Esophagus squamous epithelium (tissue), 5 donors: ENCODE measurements around the gene LY6G6F. TPM values are rescaled to one million over a fixed set of nuclear protein-coding genes. Genes with fewer than 3 reads are reported as not detected.

ENCODE experiments used
- DNase-seq: peaks from one replicate; lab custom pipeline; 2025; lab: John Stamatoyannopoulos, UW
- H3K27ac ChIP-seq, 4 donors: fragments of 200-600 bp; sonication (generic); one replicate each; pipeline ENCODE4 v1.5.1; 2016 to 2019; ENCODE audit warnings: mild to moderate bottlenecking in 1 of 4
- H3K27me3 ChIP-seq, 4 donors: fragments of 200-600 bp; sonication (generic); 1 replicate in 3 of 4; 2 replicates in 1 of 4; pipeline versions ENCODE4 v1.5.1 to v1.6.0; 2017 to 2021; ENCODE audit warnings: antibody characterized with exemption in 1 of 4
- H3K36me3 ChIP-seq, 3 donors: fragments of 200-600 bp; sonication (generic); one replicate each; pipeline ENCODE4 v1.5.1; 2016 to 2019
- H3K4me1 ChIP-seq, 3 donors: fragments of 200-600 bp; sonication (generic); one replicate each; pipeline ENCODE4 v1.5.1; 2017 to 2019
- H3K4me3 ChIP-seq, 4 donors: fragments of 200-600 bp; sonication (generic); 1 replicate in 3 of 4; 2 replicates in 1 of 4; pipeline ENCODE4 v1.5.1; 2016 to 2019; ENCODE audit warnings: mild to moderate bottlenecking in 2 of 4, moderate library complexity in 1 of 4
- H3K9me3 ChIP-seq, 3 donors: fragments of 200-600 bp; sonication (generic); one replicate each; pipeline ENCODE4 v1.5.1; 2016 to 2019
- POLR2A ChIP-seq, 4 donors: fragments of 450-650 bp; IDR thresholded peaks; one replicate each; pipeline ENCODE4 v1.6.1; 2017; ENCODE audit warnings: antibody characterized with exemption in 4 of 4, mild to moderate bottlenecking in 4 of 4, moderate library complexity in 3 of 4
- WGBS, 2 donors: methylation state at CpG; one replicate each; pipeline ENCODE4 v1.1.5; 2018; 5-methylcytosine and 5-hydroxymethylcytosine counted together
- intact Hi-C: fragments of 100-400 bp; cut with DNase I; formaldehyde crosslinking; loops from one replicate; pipeline ENCODE4 v1.15.0; 2022
- total RNA-seq, 4 donors: library from RNA; depleted of rRNA; stranded (reverse); fragments of >200 nt; gene quantifications; one replicate each; pipeline ENCODE4 v1.1.0, GENCODE V29; 2016
- TF ChIP-seq, protein P1 (sequence below), 6 experiments: fragments of 450-650 bp in 4 of 6; fragments of 200-600 bp in 2 of 6; sonication (generic) in 2 of 6; IDR thresholded peaks; one replicate each; pipeline ENCODE4 v1.5.1; 2016 to 2019; ENCODE audit warnings: antibody characterized with exemption in 6 of 6, mild to moderate bottlenecking in 4 of 6, moderate library complexity in 4 of 6
- donor health status: DM: yes; HTN: yes; CAD: no.

Gene LY6G6F, protein sequence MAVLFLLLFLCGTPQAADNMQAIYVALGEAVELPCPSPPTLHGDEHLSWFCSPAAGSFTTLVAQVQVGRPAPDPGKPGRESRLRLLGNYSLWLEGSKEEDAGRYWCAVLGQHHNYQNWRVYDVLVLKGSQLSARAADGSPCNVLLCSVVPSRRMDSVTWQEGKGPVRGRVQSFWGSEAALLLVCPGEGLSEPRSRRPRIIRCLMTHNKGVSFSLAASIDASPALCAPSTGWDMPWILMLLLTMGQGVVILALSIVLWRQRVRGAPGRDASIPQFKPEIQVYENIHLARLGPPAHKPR
- total RNA-seq = not detected

DNA sequence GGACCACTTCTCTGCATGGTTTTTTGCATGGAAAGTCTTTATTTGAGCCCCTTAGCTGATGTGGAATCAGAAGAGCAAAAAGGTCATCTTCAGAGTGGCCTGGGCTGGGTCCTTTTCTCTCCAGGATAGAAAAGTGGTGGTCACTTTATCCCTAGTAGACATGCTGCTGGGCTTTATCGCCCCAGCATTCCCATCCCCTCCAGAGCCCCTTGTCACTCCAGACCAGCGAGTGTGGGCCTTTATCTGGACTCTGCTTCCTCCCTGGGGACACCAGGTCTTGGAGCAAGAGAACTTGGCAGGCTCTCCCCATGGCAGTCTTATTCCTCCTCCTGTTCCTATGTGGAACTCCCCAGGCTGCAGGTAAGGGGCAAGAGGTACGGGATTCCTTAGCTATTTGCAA is at the start of gene LY6G6F:
Gene LY6G6F, plus strand, starts transcription at position 268 of the 400 bp plus-strand sequence. Its CDS starts 41 bp downstream, at position 309.
- Histone ChIP-seq H3K4me3 (no peak within 1 kb of the TSS), H3K9me3 (no peaks in the 10 kb centered on the region), H3K27ac (no peak within 1 kb of the TSS), H3K4me1 (peaks cover 13 to 30% (median 20%) of the 10 kb centered on the region in 3 donors), H3K27me3 (no peaks in the 10 kb centered on the region), H3K36me3 (peaks cover 0 to under 1% (median 0%) of the 10 kb centered on the region in 3 donors)
- WGBS, 2 donors = 63% methylated on average over 3 of the region's 3 CpGs; no CpG with 5 or more reads in 1 of the 2 donors
- intact Hi-C loops = no loop called here
- no peak for TF ChIP-seq POLR2A (IDR thresholded peaks at IDR 0.05)
- TF ChIP-seq, protein P1, sequence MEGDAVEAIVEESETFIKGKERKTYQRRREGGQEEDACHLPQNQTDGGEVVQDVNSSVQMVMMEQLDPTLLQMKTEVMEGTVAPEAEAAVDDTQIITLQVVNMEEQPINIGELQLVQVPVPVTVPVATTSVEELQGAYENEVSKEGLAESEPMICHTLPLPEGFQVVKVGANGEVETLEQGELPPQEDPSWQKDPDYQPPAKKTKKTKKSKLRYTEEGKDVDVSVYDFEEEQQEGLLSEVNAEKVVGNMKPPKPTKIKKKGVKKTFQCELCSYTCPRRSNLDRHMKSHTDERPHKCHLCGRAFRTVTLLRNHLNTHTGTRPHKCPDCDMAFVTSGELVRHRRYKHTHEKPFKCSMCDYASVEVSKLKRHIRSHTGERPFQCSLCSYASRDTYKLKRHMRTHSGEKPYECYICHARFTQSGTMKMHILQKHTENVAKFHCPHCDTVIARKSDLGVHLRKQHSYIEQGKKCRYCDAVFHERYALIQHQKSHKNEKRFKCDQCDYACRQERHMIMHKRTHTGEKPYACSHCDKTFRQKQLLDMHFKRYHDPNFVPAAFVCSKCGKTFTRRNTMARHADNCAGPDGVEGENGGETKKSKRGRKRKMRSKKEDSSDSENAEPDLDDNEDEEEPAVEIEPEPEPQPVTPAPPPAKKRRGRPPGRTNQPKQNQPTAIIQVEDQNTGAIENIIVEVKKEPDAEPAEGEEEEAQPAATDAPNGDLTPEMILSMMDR (IDR thresholded peaks at IDR 0.05) = no peak
- DNase-seq = no peak

DNA sequence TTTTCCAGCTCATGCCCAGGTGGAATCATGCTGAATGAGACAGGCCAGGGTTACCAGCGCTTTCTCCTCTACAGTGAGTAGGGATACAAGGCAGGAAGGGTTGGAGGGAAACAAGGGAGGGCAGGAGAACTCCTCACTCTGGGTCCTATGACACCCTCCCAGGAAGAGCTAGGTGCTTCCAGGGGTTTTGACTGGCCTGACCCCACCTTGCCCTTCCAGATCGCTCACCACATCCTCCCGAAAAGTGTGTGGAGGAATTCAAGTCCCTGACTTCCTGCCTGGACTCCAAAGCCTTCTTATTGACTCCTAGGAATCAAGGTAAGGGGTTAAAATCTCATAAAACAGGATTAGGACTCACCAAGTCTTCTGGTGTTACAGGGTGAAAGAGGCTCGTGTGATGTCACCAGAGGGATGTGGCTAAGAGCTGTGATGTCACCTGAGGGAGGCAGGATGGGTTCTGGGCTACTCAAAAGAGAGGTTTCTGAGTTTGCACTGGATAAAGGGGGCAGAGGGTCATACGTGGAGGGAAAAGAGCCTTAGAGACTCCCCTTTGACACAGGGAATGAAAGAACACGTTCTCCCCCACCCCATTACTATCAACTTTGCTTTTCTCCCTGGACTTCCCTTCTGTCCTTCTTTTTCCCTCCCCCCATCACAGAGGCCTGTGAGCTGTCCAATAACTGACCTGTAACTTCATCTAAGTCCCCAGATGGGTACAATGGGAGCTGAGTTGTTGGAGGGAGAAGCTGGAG is 49.1 kb upstream of the LY6G6F start:
- DNase-seq = no peak
- 56 to 77% methylated on average over 4 to 5 of the region's 6 CpGs for WGBS, 2 donors
- intact Hi-C loops = no loop called here
- Histone ChIP-seq H3K27ac (peak overlapping the region in 2 of 4 donors; percentile 25 to 28), H3K36me3 (peaks cover 4 to 55% (median 13%) of the 10 kb centered on the region in 3 donors), H3K4me3 (no peak overlapping the region), H3K27me3 (no peaks in the 10 kb centered on the region), H3K9me3 (no peaks in the 10 kb centered on the region), H3K4me1 (peaks cover 19 to 63% (median 30%) of the 10 kb centered on the region in 3 donors)
- TF ChIP-seq, protein P1 (IDR thresholded peaks at IDR 0.05) = no peak
- TF ChIP-seq POLR2A (IDR thresholded peaks at IDR 0.05) = no peak

DNA sequence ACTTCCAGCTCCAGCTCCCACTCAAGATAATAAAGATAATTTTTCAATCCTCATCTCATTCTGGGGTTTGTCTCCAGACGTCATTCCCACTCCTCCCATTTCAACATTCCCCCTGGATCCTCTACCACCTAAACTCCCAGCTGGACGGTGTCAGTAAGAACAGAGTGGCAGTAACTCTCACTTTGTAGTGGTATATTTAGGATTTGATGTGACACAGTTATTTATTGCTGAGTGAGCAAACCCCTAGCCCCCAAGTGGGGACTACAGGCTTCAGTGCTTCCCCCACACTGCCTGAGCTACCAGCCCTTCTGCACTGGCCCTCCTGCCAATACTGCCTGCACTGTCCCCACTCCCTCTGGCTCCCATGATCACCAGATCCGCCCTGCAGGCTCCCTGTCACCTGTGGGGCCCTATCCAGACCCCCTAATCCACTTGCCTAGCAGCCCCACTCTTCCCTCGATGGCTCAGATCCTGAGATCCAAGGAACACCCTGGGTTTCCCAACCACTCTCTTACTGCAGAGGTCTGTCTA is 48.4 kb upstream of the LY6G6F start:
- WGBS, 2 donors = 72 to 83% methylated on average over 4 of the region's 4 CpGs
- TF ChIP-seq, protein P1 (IDR thresholded peaks at IDR 0.05) = no peak
- TF ChIP-seq POLR2A (IDR thresholded peaks at IDR 0.05) = no peak
- Histone ChIP-seq H3K4me1 (peaks cover 19 to 67% (median 31%) of the 10 kb centered on the region in 3 donors), H3K27me3 (no peaks in the 10 kb centered on the region), H3K27ac (peak overlapping the region in 2 of 4 donors; percentile 25 to 94), H3K36me3 (peaks cover 4 to 61% (median 13%) of the 10 kb centered on the region in 3 donors), H3K9me3 (no peaks in the 10 kb centered on the region), H3K4me3 (no peak overlapping the region)
- intact Hi-C loops = no loop called here
- no peak for DNase-seq

DNA sequence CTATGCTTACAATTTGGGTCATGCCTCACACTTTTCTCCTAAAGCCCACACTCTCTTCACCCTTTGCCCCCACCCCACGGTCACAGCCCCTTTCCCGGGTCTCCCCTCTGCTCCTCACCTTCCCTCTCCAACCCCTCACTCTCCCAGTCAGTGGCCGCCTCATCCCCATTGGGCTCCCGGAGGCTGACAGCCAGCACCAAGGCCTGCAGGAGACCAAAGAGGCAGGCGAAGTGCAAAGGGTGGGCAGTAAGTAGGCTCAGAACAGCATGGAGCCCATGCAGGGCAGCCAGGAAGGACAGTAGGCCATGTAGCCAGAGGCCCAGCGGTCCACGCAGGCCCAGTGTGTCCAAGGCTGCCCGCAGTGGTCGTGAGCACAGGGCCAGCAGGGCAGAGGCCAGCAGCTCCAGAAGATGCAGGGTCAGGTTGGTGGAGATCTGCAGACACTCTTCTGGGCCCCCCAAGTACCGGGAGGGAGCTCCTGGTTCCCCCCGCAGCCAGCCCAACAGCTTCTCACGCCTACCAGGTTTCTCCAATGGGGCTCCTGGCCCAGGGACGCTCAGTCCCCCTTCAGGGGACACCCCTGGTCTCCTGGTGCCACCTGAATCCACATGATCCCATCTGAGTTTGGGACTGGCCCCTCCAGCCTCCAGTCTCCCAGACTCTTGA is 47.5 kb upstream of the LY6G6F start:
- Histone ChIP-seq H3K27me3 (no peaks in the 10 kb centered on the region), H3K4me1 (peaks cover 28 to 68% (median 34%) of the 10 kb centered on the region in 3 donors), H3K36me3 (peaks cover 4 to 67% (median 13%) of the 10 kb centered on the region in 3 donors), H3K9me3 (no peaks in the 10 kb centered on the region), H3K4me3 (peak overlapping the region; percentile 52 to 78 (median 70)), H3K27ac (peak overlapping the region; percentile 90 to 95 (median 92))
- 50 to 69% methylated on average over 4 to 6 of the region's 13 CpGs for WGBS, 2 donors
- intact Hi-C loops = no loop called here
- DNase-seq = no peak
- no peak for TF ChIP-seq POLR2A (IDR thresholded peaks at IDR 0.05)
- TF ChIP-seq, protein P1 (IDR thresholded peaks at IDR 0.05) = no peak
